NT2/D1 (cell line): ENCODE data around the gene BIRC5.

ENCODE experiments used
- SUZ12 ChIP-seq: IDR thresholded peaks from 2 replicates; pipeline ENCODE4 v1.6.1; 2011; ENCODE audit not compliant: insufficient read length, insufficient read depth; ENCODE audit errors: extremely low read depth
- YY1 ChIP-seq: IDR thresholded peaks from 2 replicates; pipeline ENCODE4 v1.6.1; 2011; ENCODE audit not compliant: insufficient read length, insufficient read depth

- TF ChIP-seq SUZ12 (no peak), YY1 (no peak)
These were observed 33.5 kb upstream of the BIRC5 start for GRCh38 chr17:78180508-78180907.
